ENCODE results near the gene CNTD1.

GRCh38 chr17:42809250-42809649 is 10.6 kb downstream of the CNTD1 start:
- TF ChIP-seq REST (IDR thresholded peaks at IDR 0.05; ENCODE audit: insufficient read depth in 1 of 2, low read depth in 2 of 2, low read length in 2 of 2) (no peak), POLR2AphosphoS5 (IDR thresholded peaks at IDR 0.05; ENCODE audit: low read depth, low read length) (no peak)
